ENCODE measurements around the gene C2CD4A. TPM values are rescaled to one million over a fixed set of nuclear protein-coding genes. Genes with fewer than 3 reads are reported as not detected.
"Not testable (repeated sequence)": the region's sequence is repeated elsewhere in the genome, so short reads cannot be mapped to it uniquely, and the experiment has no call there.

Gene C2CD4A
- total RNA-seq, 2 donors from 2014 or later = not detected

- DNase-seq = no peak
- no peak for TF ChIP-seq CTCF (conservative IDR thresholded peaks at IDR 0.05)
- no peaks in the 10 kb centered on the region for H3K27me3 Mint-ChIP-seq (ENCODE audit: insufficient read depth)
- H3K9ac ChIP-seq (ENCODE audit: extremely low read depth, low read length, poor library complexity, severe bottlenecking) = no peak overlapping the region
- H3K9me3 Mint-ChIP-seq = peaks cover 6% of the 10 kb centered on the region
- H3K36me3 Mint-ChIP-seq (ENCODE audit: low read depth) = peaks cover 16% of the 10 kb centered on the region
- H3K4me1 ChIP-seq (ENCODE audit: control insufficient read depth, insufficient read depth, low read length) = no peaks in the 10 kb centered on the region
- no peak overlapping the region for H3K27ac Mint-ChIP-seq
- no peak overlapping the region for H3K27ac ChIP-seq (ENCODE audit: low read depth, low read length)
- no peaks in the 10 kb centered on the region for H3K36me3 ChIP-seq (ENCODE audit: control insufficient read depth, insufficient read depth, low read length)
- no peaks in the 10 kb centered on the region for H3K27me3 ChIP-seq (ENCODE audit: control insufficient read depth, insufficient read depth, low read length, poor library complexity, severe bottlenecking)
- no peak overlapping the region for H3K4me3 Mint-ChIP-seq
- 95% methylated on average over 2 of the region's 2 CpGs; no CpG with 5 or more reads in 1 of the 2 experiments for WGBS, 2 experiments (ENCODE audit: insufficient coverage in 1 of 2, insufficient read length in 1 of 2)
- no peaks in the 10 kb centered on the region for H3K9me3 ChIP-seq (ENCODE audit: control insufficient read depth, low read length)
- no peak overlapping the region for H3K4me3 ChIP-seq (ENCODE audit: low read length)
- H3K4me1 Mint-ChIP-seq = no peaks in the 10 kb centered on the region
Measured at GRCh38 chr15:62035256-62035924, 31.4 kb upstream of the C2CD4A start.

DNA sequence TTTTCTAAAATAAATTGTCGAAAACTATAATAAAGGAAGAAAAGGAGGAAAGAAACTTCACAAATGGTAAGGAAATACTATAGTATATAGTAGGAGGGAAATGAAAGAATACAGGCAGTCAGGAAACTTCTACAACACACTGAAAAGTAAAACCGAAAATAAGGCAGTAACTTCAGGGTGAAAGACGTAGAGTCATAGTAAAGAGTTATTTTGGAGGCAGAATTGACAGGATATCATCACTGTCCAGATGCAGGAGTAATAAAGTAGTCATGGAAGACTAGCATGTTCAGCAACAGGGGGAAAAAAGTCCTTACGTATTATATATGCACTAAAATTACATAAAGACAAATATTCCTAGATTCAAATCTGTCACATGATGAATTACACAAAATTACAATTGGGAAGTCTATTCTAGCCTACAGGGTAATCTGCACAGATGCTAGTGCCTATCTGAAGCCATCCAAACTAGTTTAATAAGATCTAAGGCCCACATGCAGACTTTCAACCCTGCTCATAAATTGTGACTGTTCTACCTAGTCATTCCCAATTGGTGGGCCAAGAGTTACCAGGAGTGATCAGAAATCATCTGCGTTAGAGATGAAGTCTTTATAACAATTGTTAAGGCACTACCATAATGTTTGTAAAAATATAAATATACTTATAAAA lies 20.6 kb upstream of the C2CD4A start:
- H3K4me1 Mint-ChIP-seq = peaks cover 8% of the 10 kb centered on the region
- Histone ChIP-seq H3K4me3 (ENCODE audit: low read length) (no peak overlapping the region), H3K36me3 (ENCODE audit: control insufficient read depth, insufficient read depth, low read length) (no peaks in the 10 kb centered on the region), H3K9me3 (ENCODE audit: control insufficient read depth, low read length) (no peaks in the 10 kb centered on the region), H3K27me3 (ENCODE audit: control insufficient read depth, insufficient read depth, low read length, poor library complexity, severe bottlenecking) (peaks cover 9% of the 10 kb centered on the region), H3K9ac (ENCODE audit: extremely low read depth, low read length, poor library complexity, severe bottlenecking) (no peak overlapping the region), H3K4me1 (ENCODE audit: control insufficient read depth, insufficient read depth, low read length) (no peaks in the 10 kb centered on the region), H3K27ac (ENCODE audit: low read depth, low read length) (no peak overlapping the region)
- peaks cover 2% of the 10 kb centered on the region for H3K36me3 Mint-ChIP-seq (ENCODE audit: low read depth)
- no peak overlapping the region for H3K27ac Mint-ChIP-seq
- peaks cover 3% of the 10 kb centered on the region for H3K9me3 Mint-ChIP-seq
- DNase-seq = no peak
- peaks cover 2% of the 10 kb centered on the region for H3K27me3 Mint-ChIP-seq (ENCODE audit: insufficient read depth)
- no peak for TF ChIP-seq CTCF (conservative IDR thresholded peaks at IDR 0.05)
- 100% methylated on average over 1 to 2 of the region's 5 CpGs for WGBS, 2 experiments (ENCODE audit: insufficient coverage in 1 of 2, insufficient read length in 1 of 2)
- no peak overlapping the region for H3K4me3 Mint-ChIP-seq

- Mint-ChIP-seq H3K27ac (no peak overlapping the region), H3K9me3 (peaks cover 3% of the 10 kb centered on the region), H3K27me3 (ENCODE audit: insufficient read depth) (peaks cover 5% of the 10 kb centered on the region), H3K36me3 (ENCODE audit: low read depth) (peaks cover 2% of the 10 kb centered on the region), H3K4me1 (peaks cover 8% of the 10 kb centered on the region), H3K4me3 (no peak overlapping the region)
- peaks cover 17% of the 10 kb centered on the region for H3K27me3 ChIP-seq (ENCODE audit: control insufficient read depth, insufficient read depth, low read length, poor library complexity, severe bottlenecking)
- WGBS, 2 experiments (ENCODE audit: insufficient coverage in 1 of 2, insufficient read length in 1 of 2) = 95 to 100% methylated on average over 2 of the region's 2 CpGs
- TF ChIP-seq CTCF (conservative IDR thresholded peaks at IDR 0.05) = no peak
- no peak overlapping the region for H3K27ac ChIP-seq (ENCODE audit: low read depth, low read length)
- H3K4me3 ChIP-seq (ENCODE audit: low read length) = no peak overlapping the region
- no peak for DNase-seq
- no peaks in the 10 kb centered on the region for H3K4me1 ChIP-seq (ENCODE audit: control insufficient read depth, insufficient read depth, low read length)
- no peak overlapping the region for H3K9ac ChIP-seq (ENCODE audit: extremely low read depth, low read length, poor library complexity, severe bottlenecking)
- H3K36me3 ChIP-seq (ENCODE audit: control insufficient read depth, insufficient read depth, low read length) = no peaks in the 10 kb centered on the region
- H3K9me3 ChIP-seq (ENCODE audit: control insufficient read depth, low read length) = no peaks in the 10 kb centered on the region
Measured at GRCh38 chr15:62047282-62047827, 19.4 kb upstream of the C2CD4A start.

DNA sequence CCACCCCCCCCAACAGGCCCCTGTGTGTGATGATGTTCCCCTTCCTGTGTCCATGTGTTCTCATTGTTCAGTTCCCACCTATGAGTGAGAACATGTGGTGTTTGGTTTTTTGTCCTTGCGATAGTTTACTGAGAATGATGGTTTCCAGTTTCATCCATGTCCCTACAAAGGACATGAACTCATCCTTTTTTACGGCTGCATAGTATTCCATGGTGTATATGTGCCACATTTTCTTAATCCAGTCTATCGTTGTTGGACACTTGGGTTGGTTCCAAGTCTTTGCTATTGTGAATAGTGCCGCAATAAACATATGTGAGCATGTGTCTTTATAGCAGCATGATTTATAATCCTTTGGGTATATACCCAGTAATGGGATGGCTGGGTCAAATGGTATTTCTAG lies 18.5 kb upstream of the C2CD4A start:
- WGBS, 2 experiments (ENCODE audit: insufficient coverage in 1 of 2, insufficient read length in 1 of 2) = no CpG with 5 or more reads among the region's 4 CpGs

More for the DNA sequence above, 18.5 kb upstream of the C2CD4A start:
- H3K4me3 ChIP-seq (ENCODE audit: low read length); H3K36me3 Mint-ChIP-seq (ENCODE audit: low read depth); H3K9me3 ChIP-seq (ENCODE audit: control insufficient read depth, low read length); H3K36me3 ChIP-seq (ENCODE audit: control insufficient read depth, insufficient read depth, low read length); H3K27ac ChIP-seq (ENCODE audit: low read depth, low read length); H3K4me1 Mint-ChIP-seq; DNase-seq; H3K4me3 Mint-ChIP-seq; H3K27me3 Mint-ChIP-seq (ENCODE audit: insufficient read depth); H3K4me1 ChIP-seq (ENCODE audit: control insufficient read depth, insufficient read depth, low read length); H3K9ac ChIP-seq (ENCODE audit: extremely low read depth, low read length, poor library complexity, severe bottlenecking); H3K9me3 Mint-ChIP-seq; H3K27ac Mint-ChIP-seq: not testable (repeated sequence)
- H3K27me3 ChIP-seq (ENCODE audit: control insufficient read depth, insufficient read depth, low read length, poor library complexity, severe bottlenecking) = peaks cover 19% of the 10 kb centered on the region
